Stomach (tissue), 4 donors: ENCODE results near the gene SRL.

ENCODE experiments used
- CTCF ChIP-seq, 7 experiments: fragments of 450-650 bp in 4 of 7; fragments of 200-600 bp in 3 of 7; sonication (generic) in 3 of 7; IDR thresholded peaks; one replicate each; pipeline ENCODE4 v1.5.1; 2016 to 2019; ENCODE audit warnings: antibody characterized with exemption in 7 of 7, control low read depth in 2 of 7, mild to moderate bottlenecking in 1 of 7
- EP300 ChIP-seq: sonication (generic); formaldehyde crosslinking; IDR thresholded peaks from one replicate; pipeline ENCODE4 v1.6.1; 2017; ENCODE audit warnings: antibody characterized with exemption

- TF ChIP-seq CTCF (IDR thresholded peaks at IDR 0.05) (no peak), EP300 (no peak)
Observed at GRCh38 chr16:4140652-4141051, 101.2 kb downstream of the SRL start.
